Measurements from ENCODE around the gene ANKH.
"Not testable (repeated sequence)": the region's sequence is repeated elsewhere in the genome, so short reads cannot be mapped to it uniquely, and the experiment has no call there.

The ANKH gene

GRCh38 chr5:14853685-14854084, 17.9 kb downstream of the ANKH start:
- no peak for DNase-seq

DNA sequence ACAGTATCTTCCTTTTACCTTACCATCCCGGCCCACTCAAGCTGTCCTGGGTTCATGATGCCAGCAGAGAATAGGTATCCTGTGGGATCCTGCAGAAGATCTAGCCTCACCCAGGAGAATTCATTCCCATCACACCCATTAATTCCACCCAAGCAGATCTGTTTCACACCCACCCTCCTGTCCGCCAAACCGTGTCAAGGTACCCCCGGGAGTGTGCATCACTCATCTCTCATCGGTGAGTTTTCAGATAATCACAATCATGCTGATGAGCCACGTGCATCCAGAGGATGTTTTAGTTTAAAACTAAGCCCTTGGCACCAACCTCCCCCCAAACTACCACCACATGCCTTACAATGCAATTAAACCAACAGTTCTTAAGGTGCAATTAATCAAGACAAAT, 18.8 kb downstream of the ANKH start:
- no peak for DNase-seq

GRCh38 chr5:14851999-14852526, 19.5 kb downstream of the ANKH start:
- DNase-seq = no peak

DNA sequence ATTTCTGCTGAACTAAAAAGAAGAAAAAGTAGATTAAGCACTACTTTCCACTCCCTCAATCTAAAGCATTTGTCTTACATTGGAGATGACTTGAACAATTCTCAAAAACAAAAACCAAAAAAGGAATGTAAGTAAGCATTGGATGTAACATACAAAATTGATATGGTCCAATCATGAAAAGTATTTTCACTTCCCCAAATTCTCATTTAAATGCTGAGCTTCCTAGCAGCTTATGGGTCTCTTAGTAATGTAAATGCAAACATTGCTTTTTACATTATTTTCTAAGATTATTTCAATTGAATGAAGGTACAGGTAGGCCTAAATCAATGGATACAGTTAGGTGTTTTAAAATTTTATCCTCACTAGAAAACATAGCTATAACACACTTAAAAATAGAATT, 20.0 kb downstream of the ANKH start:
- DNase-seq = no peak

- no peak for DNase-seq
Observed at GRCh38 chr5:14851050-14851419, 20.5 kb downstream of the ANKH start.

- no peak for DNase-seq
Observed at GRCh38 chr5:14850419-14851049, 21.0 kb downstream of the ANKH start.

DNA sequence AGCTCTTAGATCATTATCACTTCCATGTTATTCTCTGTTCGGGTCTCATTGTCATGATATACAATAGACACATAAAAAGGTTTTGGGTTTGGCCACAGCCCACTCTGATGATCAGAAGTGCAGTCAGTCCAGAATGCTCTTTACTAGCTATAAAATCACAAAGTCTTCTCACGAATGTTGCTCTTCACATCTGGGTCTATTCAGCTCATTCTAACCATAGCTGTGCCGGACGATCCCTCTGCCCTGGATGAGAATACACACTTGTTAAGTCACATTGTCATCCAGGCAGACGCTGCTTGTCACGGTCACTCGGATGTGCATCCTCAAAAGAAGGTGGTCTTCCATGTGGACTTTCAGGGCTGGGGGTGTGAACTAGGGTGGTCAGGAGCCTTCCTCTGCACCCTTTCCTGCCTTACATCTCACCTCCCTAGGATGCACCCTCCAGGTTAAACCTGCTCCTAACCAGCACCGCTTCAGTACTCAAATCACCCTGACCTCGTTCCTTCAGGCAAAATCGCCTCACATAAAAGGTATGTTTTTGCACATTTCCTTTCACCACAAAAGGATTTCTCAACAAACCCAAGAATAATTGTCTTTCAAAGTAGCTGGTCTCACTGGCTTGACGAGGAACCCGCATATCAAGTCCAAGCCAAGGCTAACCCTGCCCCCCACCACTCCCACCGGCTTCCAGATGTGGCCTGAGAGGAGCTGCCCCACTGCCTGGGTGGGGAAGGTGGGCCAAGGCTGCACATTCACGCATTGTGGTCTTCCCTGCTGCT, 21.9 kb downstream of the ANKH start:
- DNase-seq = no peak

GRCh38 chr5:14848942-14849341, 22.6 kb downstream of the ANKH start:
- DNase-seq = not testable (repeated sequence)

DNA sequence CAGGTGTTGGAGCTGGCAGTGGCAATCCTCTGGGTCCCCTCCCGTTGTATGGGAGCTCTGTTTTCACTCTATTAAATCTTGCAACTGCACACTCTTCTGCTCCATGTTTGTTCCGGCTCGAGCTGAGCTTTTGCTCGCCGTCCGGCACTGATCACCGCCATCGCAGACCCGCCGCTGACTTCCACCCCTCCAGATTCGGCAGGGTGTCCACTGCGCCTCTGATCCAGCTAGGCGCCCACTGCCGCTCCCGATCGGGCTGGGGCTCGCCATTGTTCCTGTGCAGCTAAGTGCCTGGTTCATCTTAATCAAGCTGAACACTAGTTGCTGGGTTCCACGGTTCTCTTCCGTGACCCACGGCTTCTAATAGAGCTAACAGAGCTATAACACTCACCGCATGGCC, 23.2 kb downstream of the ANKH start:
- DNase-seq = no peak

DNA sequence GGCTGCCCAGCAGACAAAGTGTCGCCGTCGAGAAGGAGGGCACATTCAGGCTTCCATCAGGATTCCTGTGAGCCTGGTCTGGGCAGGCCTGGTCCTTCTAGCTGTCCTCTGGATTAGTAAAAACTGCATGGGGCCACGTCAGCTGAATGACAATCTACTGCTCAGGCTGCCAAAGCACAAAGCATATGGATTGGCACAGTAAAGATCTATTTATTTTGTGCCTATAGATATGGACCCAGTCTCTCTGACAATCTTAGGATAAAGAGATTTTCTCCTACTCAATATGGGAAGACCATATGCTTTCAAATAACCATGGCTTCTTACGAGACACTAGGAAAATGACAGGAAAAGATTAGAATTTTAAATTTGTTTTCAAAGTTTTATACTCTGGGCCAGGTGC, 24.1 kb downstream of the ANKH start:
- no peak for DNase-seq

- no peak for DNase-seq
Observed at GRCh38 chr5:14842117-14842516, 29.5 kb downstream of the ANKH start.

DNA sequence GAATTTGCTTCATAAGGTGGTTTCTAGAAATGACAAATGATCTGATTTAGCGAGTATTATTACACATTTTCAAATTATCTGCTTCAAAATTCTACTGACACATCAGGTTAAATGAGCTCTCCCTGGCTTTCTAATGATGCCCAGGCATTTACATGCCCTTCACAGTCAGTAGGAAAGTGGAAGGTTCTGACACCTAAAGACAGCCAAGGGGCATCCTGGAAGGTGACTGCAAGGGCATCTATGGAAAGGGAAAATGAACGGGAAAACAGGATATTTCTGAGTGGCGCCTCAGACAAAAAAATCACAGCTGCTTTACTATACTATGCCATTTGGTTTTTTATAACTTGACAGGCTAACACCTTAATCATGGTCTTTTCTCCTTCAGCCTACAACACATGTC, 31.0 kb downstream of the ANKH start:
- DNase-seq = no peak

GRCh38 chr5:14838396-14839319, 32.9 kb downstream of the ANKH start:
- DNase-seq = no peak

- not testable (repeated sequence) for DNase-seq
Observed at GRCh38 chr5:14837423-14838122, 34.0 kb downstream of the ANKH start.

GRCh38 chr5:14834584-14835550, 36.7 kb downstream of the ANKH start:
- no peak for DNase-seq

- no peak for DNase-seq
Observed at GRCh38 chr5:14834062-14834461, 37.5 kb downstream of the ANKH start.

- no peak for DNase-seq
Observed at GRCh38 chr5:14831006-14831338, 40.6 kb downstream of the ANKH start.

DNA sequence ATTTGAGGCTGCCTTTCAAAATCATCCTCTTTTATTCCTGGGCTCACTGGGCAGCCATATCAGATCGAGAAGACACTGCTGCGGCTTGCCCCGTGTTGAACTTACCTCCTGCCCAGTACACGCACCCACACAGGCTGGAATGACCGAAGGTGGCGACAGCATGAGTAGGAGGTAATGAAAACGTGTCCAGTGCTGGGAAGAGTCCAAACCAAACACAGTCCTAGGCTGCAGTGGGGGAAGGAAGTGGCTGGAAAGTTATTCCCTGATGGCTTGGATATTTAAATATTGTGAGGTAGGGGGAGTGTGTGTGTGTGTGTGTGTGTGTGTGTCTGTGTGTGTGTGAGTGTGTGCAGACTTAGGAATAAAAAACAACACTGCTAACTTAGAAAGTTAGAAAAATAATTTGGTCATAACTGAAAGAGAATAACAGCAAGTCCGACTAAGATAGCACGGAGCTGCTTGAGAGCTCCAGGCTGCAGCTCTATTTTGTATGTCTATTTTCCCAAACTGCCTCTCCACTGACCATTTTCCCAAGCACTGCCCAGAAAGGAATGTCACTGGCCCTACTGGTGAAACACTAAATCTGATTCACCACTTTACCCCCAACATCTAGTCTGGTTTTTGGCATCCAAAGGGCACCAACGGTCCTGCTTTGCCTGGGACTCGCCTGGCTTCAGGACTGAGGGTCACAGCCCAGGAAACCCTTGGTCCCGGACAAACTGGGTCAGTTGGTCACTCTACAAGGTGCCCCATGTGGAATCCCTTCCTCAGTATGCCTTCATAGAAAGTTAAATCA, 41.2 kb downstream of the ANKH start:
- no peak for DNase-seq

GRCh38 chr5:14829396-14829795, 42.2 kb downstream of the ANKH start:
- no peak for DNase-seq

DNA sequence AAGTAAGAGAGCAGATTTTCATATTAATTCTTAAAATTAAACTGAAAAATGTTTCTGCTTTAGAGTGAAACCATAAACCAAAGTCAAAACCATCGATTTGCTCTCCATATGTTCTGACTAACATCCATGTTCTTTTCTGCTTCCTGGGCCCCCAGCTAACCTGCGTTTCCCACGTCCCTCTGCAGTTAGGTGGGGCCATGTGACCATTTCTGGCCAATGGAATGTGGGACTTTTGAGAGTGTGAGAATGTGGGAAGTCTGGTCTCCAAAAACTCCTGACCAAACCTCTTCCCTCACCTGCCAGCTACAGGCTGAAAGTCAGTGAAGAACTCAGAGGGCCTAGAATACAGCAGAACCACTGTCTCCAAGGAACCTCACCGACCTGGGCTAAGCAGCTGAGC, 44.9 kb downstream of the ANKH start:
- no peak for DNase-seq

- DNase-seq = no peak
Observed at GRCh38 chr5:14825977-14826376, 45.6 kb downstream of the ANKH start.
